HEK293 (cell line): ENCODE results near the gene GINS2.

Source experiments
- CTCF ChIA-PET: fragments of 350-600 bp; formaldehyde crosslinking; extraction: SDS; loops from one replicate; lab custom pipeline; 2021; ENCODE audit warnings: antibody characterized with exemption; lab: Yijun Ruan, JAX
- POLR2A ChIA-PET: fragments of 300-600 bp; formaldehyde crosslinking; extraction: SDS; loops from one replicate; lab custom pipeline; 2020; ENCODE audit warnings: antibody characterized with exemption, inconsistent platforms; lab: Yijun Ruan, JAX
- H3K27ac ChIP-seq: fragments of 200-500 bp; sonication (Bioruptor generic); 2 replicates; pipeline ENCODE4 v1.5.1; 2014; ENCODE audit warnings: low read depth, low read length, control low read depth, inconsistent platforms; ENCODE audit errors: extremely low read depth
- H3K36me3 ChIP-seq, 2 experiments: fragments of 200-500 bp in 1 of 2; sonication (Bioruptor generic) in 1 of 2; 1 replicate in 1 of 2; 2 replicates in 1 of 2; pipeline ENCODE4 v1.5.1; 2014 to 2017; ENCODE audit warnings: inconsistent platforms in 2 of 2, low read length in 2 of 2; ENCODE audit not compliant: control insufficient read depth in 2 of 2, insufficient read depth in 1 of 2
- H3K4me1 ChIP-seq: fragments of 200-500 bp; sonication (Bioruptor generic); 2 replicates; pipeline ENCODE4 v1.5.1; 2014; ENCODE audit warnings: mild to moderate bottlenecking, low read length, inconsistent platforms; ENCODE audit not compliant: control insufficient read depth, insufficient read depth
- H3K4me3 ChIP-seq: 2 replicates; pipeline ENCODE4 v1.5.1; 2011; ENCODE audit warnings: low read depth, mild to moderate bottlenecking, control low read depth, low read length, moderate library complexity
- H3K9me3 ChIP-seq: fragments of 200-500 bp; sonication (Bioruptor generic); 2 replicates; pipeline ENCODE4 v1.5.1; 2014; ENCODE audit warnings: low read depth, low read length, inconsistent platforms; ENCODE audit not compliant: control insufficient read depth, insufficient read depth
- BCL11A ChIP-seq: fragments of 450-650 bp; formaldehyde crosslinking; IDR thresholded peaks from 2 replicates; pipeline ENCODE4 v1.5.1; 2016; ENCODE audit warnings: low read depth, missing biosample characterization, missing genetic modification characterization
- GLI2 ChIP-seq: fragments of 450-650 bp; formaldehyde crosslinking; IDR thresholded peaks from 2 replicates; pipeline ENCODE4; 2017; ENCODE audit warnings: missing biosample characterization, missing genetic modification characterization, low read depth, borderline replicate concordance
- KLF7 ChIP-seq: fragments of 450-650 bp; formaldehyde crosslinking; IDR thresholded peaks from 2 replicates; pipeline ENCODE4 v1.5.1; 2016; ENCODE audit warnings: missing biosample characterization, missing genetic modification characterization, borderline replicate concordance
- ZBTB20 ChIP-seq: fragments of 450-650 bp; formaldehyde crosslinking; IDR thresholded peaks from 2 replicates; pipeline ENCODE4 v1.5.1; 2016; ENCODE audit warnings: missing biosample characterization, missing genetic modification characterization
- ZEB2 ChIP-seq: fragments of 450-650 bp; formaldehyde crosslinking; IDR thresholded peaks from 2 replicates; pipeline ENCODE4 v1.5.1; 2016; ENCODE audit warnings: missing biosample characterization, missing genetic modification characterization
- ZNF10 ChIP-seq: fragments of 450-650 bp; formaldehyde crosslinking; IDR thresholded peaks from 2 replicates; pipeline ENCODE4 v1.5.1; 2017; ENCODE audit warnings: missing biosample characterization, missing genetic modification characterization
- ZNF121 ChIP-seq: fragments of 450-650 bp; formaldehyde crosslinking; IDR thresholded peaks from 2 replicates; pipeline ENCODE4 v1.5.1; 2016; ENCODE audit warnings: missing biosample characterization, missing genetic modification characterization
- ZNF169 ChIP-seq: fragments of 450-650 bp; formaldehyde crosslinking; IDR thresholded peaks from 2 replicates; pipeline ENCODE4 v1.5.1; 2016; ENCODE audit warnings: missing biosample characterization, missing genetic modification characterization
- ZNF2 ChIP-seq: fragments of 450-650 bp; formaldehyde crosslinking; IDR thresholded peaks from 2 replicates; pipeline ENCODE4 v1.5.1; 2016; ENCODE audit warnings: missing biosample characterization, missing genetic modification characterization
- ZNF335 ChIP-seq: fragments of 450-650 bp; formaldehyde crosslinking; conservative IDR thresholded peaks from 2 replicates; pipeline ENCODE4 v1.5.1; 2016; ENCODE audit warnings: missing biosample characterization, missing genetic modification characterization
- ZNF341 ChIP-seq: fragments of 450-650 bp; formaldehyde crosslinking; IDR thresholded peaks from 2 replicates; pipeline ENCODE4; 2016; ENCODE audit warnings: low read depth, missing biosample characterization, missing genetic modification characterization
- ZNF366 ChIP-seq: fragments of 450-650 bp; formaldehyde crosslinking; conservative IDR thresholded peaks from 2 replicates; pipeline ENCODE4 v1.5.1; 2016; ENCODE audit warnings: missing biosample characterization, missing genetic modification characterization
- TF ChIP-seq, protein P1 (sequence below): fragments of 450-650 bp; formaldehyde crosslinking; IDR thresholded peaks from 2 replicates; pipeline ENCODE4 v1.5.1; 2017; ENCODE audit warnings: missing biosample characterization, missing genetic modification characterization
- TF ChIP-seq, protein P2 (sequence below): fragments of 450-650 bp; formaldehyde crosslinking; IDR thresholded peaks from 2 replicates; pipeline ENCODE4 v1.5.1; 2017; ENCODE audit warnings: missing biosample characterization, missing genetic modification characterization
- TF ChIP-seq, protein P3 (sequence below): fragments of 450-650 bp; formaldehyde crosslinking; IDR thresholded peaks from 2 replicates; pipeline ENCODE4 v1.5.1; 2016; ENCODE audit warnings: missing biosample characterization, missing genetic modification characterization, borderline replicate concordance
- TF ChIP-seq, protein P4 (sequence below): fragments of 450-650 bp; formaldehyde crosslinking; IDR thresholded peaks from 2 replicates; pipeline ENCODE4 v1.5.1; 2016; ENCODE audit warnings: missing biosample characterization, missing genetic modification characterization

Gene GINS2

DNA sequence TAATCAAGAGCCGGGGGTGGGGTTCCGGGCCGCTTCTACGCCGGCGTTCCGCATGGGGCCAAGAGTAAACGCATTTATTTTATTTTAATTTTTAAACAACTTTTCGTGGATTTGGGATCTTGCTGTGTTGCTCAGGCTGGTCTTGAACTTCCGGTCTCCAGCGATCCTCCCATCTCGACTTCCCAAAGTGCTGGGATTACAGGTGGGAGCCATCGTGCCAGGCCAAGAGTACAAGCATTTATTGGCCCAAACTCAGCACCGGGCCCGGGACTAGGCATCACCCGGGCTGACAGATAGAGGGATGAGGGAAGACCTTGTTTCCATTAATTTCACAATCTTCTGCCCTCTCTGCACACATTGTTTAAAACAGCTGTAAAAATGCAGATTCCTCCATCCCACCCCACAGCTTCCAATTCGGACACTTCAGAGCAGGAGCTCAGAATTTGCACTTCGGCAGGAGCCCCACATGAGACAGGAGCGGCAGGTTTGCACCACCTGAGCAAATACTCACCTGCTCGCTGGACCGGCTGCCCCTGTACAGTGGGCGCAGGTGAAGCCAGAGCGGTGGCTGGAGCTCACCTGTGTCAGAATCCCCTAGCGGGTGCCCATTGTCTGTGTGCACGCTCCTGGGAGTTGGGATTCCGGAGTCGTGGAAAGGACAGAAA lies 663 bp upstream of the GINS2 start:
- POLR2A ChIA-PET, result interaction anchor here (0.5 to 1.3 kb wide), 3 partner anchors 10 to 49 kb away, joined by 3 to 5 read pairs (median 3); no protein-coding TSS in a partner anchor

DNA sequence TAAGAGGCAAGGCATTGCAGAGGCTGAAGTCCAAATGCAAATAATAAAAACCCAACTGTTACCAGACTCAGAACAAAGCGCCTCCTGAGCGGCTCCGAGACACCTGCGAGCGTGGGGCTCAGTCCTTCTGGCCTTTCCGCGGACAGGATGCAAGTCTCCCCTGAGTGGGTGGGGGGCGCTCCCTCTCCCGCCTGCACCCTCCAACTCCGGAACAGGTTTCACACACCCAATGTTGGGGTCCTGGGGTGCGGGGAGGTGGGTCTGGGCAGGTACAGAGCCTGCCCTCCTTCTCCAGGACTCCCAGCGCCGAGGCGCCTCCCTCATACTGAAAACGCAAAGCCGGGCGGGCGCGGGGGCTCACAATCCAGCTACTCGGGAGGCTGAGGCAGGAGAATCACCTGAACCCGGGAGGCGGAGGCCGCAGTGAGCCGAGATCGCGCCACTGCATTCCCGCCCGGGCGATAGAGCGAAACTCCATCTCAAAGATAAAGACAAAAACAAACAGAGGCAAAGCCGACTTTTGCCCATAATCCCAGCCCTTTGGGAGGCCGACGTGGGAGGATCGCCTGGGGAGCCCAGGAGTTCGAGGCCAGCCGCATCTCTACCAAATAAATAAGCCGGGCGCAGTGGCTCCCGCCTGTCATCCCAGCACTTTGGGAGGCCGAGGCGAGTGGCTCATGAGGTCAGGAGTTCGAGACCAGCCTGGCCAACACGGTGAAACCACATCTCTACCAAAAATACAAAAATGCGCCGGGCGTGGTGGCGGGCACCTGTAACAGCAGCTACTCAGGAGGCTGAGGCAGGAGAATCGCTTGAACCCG lies 893 bp downstream of the GINS2 start:
- ChIA-PET POLR2A (interaction anchor here (1.1 kb wide), 1 partner anchor 12 kb away, joined by 5 read pairs; no protein-coding TSS in a partner anchor), CTCF (interaction anchor here (0.8 kb wide), 1 partner anchor 268 kb away, joined by 3 read pairs; no protein-coding TSS in a partner anchor)
- Histone ChIP-seq H3K4me3 (peak overlapping the region; percentile 67), H3K27ac (peak overlapping the region; percentile 87; the same call in 1 of the 2 replicates), H3K4me1 (no peaks in the 10 kb centered on the region; the same call in 1 of the 2 replicates), H3K9me3 (no peaks in the 10 kb centered on the region), H3K36me3 (peaks cover 14 to 39% of the 10 kb centered on the region in 2 experiments; a peak in 2 of 3 replicates)
- TF ChIP-seq, protein P1, sequence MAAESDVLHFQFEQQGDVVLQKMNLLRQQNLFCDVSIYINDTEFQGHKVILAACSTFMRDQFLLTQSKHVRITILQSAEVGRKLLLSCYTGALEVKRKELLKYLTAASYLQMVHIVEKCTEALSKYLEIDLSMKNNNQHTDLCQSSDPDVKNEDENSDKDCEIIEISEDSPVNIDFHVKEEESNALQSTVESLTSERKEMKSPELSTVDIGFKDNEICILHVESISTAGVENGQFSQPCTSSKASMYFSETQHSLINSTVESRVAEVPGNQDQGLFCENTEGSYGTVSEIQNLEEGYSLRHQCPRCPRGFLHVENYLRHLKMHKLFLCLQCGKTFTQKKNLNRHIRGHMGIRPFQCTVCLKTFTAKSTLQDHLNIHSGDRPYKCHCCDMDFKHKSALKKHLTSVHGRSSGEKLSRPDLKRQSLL, result peak; percentile 33; the same call in 1 of the 2 replicates
- TF ChIP-seq ZNF341 (tag by site-specific recombination), result peak; percentile 37; the same call in 1 of the 2 replicates
- TF ChIP-seq, protein P2, sequence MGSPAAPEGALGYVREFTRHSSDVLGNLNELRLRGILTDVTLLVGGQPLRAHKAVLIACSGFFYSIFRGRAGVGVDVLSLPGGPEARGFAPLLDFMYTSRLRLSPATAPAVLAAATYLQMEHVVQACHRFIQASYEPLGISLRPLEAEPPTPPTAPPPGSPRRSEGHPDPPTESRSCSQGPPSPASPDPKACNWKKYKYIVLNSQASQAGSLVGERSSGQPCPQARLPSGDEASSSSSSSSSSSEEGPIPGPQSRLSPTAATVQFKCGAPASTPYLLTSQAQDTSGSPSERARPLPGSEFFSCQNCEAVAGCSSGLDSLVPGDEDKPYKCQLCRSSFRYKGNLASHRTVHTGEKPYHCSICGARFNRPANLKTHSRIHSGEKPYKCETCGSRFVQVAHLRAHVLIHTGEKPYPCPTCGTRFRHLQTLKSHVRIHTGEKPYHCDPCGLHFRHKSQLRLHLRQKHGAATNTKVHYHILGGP, result no peak

More for the DNA sequence above, 663 bp upstream of the GINS2 start:
- no peak overlapping the region for H3K27ac ChIP-seq
- H3K36me3 ChIP-seq, result peaks cover 8 to 23% of the 10 kb centered on the region in 2 experiments; a peak in 2 of 3 replicates
- peak overlapping the region; percentile 33 for H3K4me3 ChIP-seq
- CTCF ChIA-PET, result interaction anchor here (0.9 to 1.2 kb wide), 2 partner anchors 29 to 268 kb away, joined by 3 to 6 read pairs; no protein-coding TSS in a partner anchor
- TF ChIP-seq ZBTB20 (peak; percentile 90), BCL11A (tag by site-specific recombination) (no peak), KLF7 (tag by site-specific recombination) (no peak), ZNF366 (peak; percentile 49), ZNF2 (no peak), ZNF169 (tag by site-specific recombination) (no peak), ZNF121 (tag by site-specific recombination) (peak; percentile 97), GLI2 (tag by site-specific recombination) (no peak), ZEB2 (tag by site-specific recombination) (no peak), ZNF10 (tag by site-specific recombination) (peak; percentile 65; the same call in 1 of the 2 replicates), ZNF335 (peak; percentile 76)
- TF ChIP-seq, protein P3, sequence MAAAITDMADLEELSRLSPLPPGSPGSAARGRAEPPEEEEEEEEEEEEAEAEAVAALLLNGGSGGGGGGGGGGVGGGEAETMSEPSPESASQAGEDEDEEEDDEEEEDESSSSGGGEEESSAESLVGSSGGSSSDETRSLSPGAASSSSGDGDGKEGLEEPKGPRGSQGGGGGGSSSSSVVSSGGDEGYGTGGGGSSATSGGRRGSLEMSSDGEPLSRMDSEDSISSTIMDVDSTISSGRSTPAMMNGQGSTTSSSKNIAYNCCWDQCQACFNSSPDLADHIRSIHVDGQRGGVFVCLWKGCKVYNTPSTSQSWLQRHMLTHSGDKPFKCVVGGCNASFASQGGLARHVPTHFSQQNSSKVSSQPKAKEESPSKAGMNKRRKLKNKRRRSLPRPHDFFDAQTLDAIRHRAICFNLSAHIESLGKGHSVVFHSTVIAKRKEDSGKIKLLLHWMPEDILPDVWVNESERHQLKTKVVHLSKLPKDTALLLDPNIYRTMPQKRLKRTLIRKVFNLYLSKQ (tag by site-specific recombination), result no peak
- TF ChIP-seq, protein P4, sequence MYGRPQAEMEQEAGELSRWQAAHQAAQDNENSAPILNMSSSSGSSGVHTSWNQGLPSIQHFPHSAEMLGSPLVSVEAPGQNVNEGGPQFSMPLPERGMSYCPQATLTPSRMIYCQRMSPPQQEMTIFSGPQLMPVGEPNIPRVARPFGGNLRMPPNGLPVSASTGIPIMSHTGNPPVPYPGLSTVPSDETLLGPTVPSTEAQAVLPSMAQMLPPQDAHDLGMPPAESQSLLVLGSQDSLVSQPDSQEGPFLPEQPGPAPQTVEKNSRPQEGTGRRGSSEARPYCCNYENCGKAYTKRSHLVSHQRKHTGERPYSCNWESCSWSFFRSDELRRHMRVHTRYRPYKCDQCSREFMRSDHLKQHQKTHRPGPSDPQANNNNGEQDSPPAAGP (tag by site-specific recombination), result no peak
- TF ChIP-seq, all 188 proteins: peak for 5
- Histone ChIP-seq H3K4me1 (no peaks in the 10 kb centered on the region; the same call in 1 of the 2 replicates), H3K9me3 (no peaks in the 10 kb centered on the region)
